ENCODE measurements around the gene CFAP410. TPM values are rescaled to one million over a fixed set of nuclear protein-coding genes. Genes with fewer than 3 reads are reported as not detected.
"Not testable (repeated sequence)": the region's sequence is repeated elsewhere in the genome, so short reads cannot be mapped to it uniquely, and the experiment has no call there.

The CFAP410 gene
- total and polyA plus RNA-seq, 10 donors, result 26.2 to 79.8 (median 33.0) TPM

DNA sequence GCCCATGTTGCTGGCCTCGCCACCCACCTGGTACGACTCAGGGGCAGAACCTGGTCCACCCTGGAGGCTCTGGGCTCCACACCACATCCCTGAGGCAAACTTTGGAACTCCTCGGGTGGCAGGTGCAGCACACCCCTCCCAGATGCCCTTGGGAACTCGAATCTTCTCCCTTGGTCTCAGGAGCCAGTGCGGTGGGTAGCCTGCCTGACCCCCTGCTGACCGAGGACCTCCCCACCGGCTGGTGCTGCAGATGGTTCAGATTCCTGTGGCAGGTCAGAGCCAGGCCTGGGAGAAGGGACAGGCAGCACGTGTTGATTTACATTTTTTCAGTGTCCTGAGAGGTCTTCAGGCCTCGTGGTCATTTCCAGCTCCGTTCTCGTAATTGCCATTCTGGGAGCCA lies 6.3 kb upstream of the CFAP410 start:
- TF ChIP-seq POLR2AphosphoS5 (IDR thresholded peaks at IDR 0.05) (no peak), POLR2A (IDR thresholded peaks at IDR 0.05) (no peak)
- TF ChIP-seq, protein P1, sequence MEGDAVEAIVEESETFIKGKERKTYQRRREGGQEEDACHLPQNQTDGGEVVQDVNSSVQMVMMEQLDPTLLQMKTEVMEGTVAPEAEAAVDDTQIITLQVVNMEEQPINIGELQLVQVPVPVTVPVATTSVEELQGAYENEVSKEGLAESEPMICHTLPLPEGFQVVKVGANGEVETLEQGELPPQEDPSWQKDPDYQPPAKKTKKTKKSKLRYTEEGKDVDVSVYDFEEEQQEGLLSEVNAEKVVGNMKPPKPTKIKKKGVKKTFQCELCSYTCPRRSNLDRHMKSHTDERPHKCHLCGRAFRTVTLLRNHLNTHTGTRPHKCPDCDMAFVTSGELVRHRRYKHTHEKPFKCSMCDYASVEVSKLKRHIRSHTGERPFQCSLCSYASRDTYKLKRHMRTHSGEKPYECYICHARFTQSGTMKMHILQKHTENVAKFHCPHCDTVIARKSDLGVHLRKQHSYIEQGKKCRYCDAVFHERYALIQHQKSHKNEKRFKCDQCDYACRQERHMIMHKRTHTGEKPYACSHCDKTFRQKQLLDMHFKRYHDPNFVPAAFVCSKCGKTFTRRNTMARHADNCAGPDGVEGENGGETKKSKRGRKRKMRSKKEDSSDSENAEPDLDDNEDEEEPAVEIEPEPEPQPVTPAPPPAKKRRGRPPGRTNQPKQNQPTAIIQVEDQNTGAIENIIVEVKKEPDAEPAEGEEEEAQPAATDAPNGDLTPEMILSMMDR (IDR thresholded peaks at IDR 0.05 in 8 of 11, conservative IDR thresholded peaks at IDR 0.05 in 3 of 11), result no peak
- Histone ChIP-seq H3K27ac (no peak overlapping the region), H3K36me3 (no peaks in the 10 kb centered on the region), H3K4me1 (peaks cover 0 to 21% (median 8%) of the 10 kb centered on the region in 6 donors), H3K4me3 (no peak overlapping the region), H3K9me3 (no peaks in the 10 kb centered on the region), H3K27me3 (replicated peaks in 1 of 7) (peaks cover 4 to 37% (median 15%) of the 10 kb centered on the region in 7 donors)
- 69 to 85% (median 79%) methylated on average over 10 to 11 of the region's 11 CpGs for WGBS, 5 donors
- peak; percentile 56 for DNase-seq
- intact Hi-C loops (cut with DNase I; ENCODE audit: low total_unique reads), result no loop called here

DNA sequence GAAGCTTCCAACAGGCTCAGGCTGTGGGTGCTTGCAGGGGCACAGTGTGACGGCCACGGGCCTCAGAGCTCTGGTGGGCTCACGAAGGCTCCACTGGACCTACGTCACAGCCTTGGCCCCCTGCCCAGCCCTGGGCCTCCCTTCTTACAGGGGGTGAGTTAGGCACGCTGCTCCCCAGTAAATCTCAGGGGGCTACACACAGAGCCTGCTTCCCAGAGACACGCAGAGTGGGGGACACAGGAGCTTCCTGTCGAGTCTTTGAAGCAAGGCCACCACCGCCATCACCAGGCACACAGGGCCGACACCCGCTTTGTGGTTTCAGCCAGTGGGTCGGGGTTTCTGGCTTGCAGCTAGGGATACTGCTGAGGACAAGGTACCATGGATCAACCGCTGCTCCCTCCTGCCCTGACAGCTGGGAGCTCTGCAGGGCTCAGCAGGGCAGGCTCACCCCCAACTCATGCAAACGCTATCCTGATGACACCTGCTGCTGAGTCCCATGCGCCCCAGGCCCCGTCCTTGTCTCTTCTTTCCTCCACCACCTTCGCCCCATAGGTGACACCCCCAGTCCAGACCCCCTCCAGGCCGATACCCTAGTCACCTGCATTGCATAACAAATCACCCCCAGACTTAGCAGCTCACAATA lies 5.5 kb upstream of the CFAP410 start:
- WGBS, 5 donors, result 73 to 85% (median 75%) methylated on average over 10 to 17 of the region's 17 CpGs
- DNase-seq, result no peak
- intact Hi-C loops (cut with DNase I; ENCODE audit: low total_unique reads), result no loop called here

DNA sequence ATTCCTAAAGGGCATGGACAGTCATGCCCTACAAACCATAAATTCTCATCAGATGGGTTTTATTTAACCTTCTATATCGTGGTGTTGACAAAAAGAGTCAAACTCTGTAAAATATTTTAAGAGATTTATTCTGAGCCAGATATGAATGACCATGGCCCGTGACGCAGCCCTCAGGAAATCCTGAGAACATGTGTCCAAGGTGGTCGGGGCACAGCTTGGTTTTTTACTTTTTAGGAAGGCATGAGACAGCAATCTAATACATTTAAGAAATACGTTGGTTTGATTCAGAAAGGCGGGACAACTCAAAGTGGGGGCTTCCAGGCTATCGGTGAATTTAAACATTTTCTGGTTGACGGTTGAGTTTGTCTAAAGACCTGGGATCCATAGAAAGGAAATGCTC lies 3.8 kb upstream of the CFAP410 start:
- peak in 1 of 3 donors; percentile 34 for TF ChIP-seq POLR2AphosphoS5 (IDR thresholded peaks at IDR 0.05)
- DNase-seq; H3K4me3 ChIP-seq; intact Hi-C loops (cut with DNase I; ENCODE audit: low total_unique reads); H3K9me3 ChIP-seq; H3K36me3 ChIP-seq: not testable (repeated sequence)
- H3K27me3 ChIP-seq (replicated peaks in 1 of 7), result peaks cover 0 to 14% (median 0%) of the 10 kb centered on the region in 7 donors
- H3K4me1 ChIP-seq, result peaks cover 9 to 26% (median 17%) of the 10 kb centered on the region in 6 donors
- 52 to 63% (median 61%) methylated on average over 8 of the region's 8 CpGs for WGBS, 5 donors
- H3K27ac ChIP-seq, result peak overlapping the region in 7 of 8 donors; percentile 4 to 77 (median 71)

More for the DNA sequence above, 5.5 kb upstream of the CFAP410 start:
- H3K27ac ChIP-seq, result no peak overlapping the region
- peaks cover 7 to 22% (median 12%) of the 10 kb centered on the region in 6 donors for H3K4me1 ChIP-seq
- no peaks in the 10 kb centered on the region for H3K9me3 ChIP-seq
- H3K4me3 ChIP-seq, result no peak overlapping the region
- H3K36me3 ChIP-seq, result no peaks in the 10 kb centered on the region
- TF ChIP-seq POLR2A (IDR thresholded peaks at IDR 0.05) (no peak), POLR2AphosphoS5 (IDR thresholded peaks at IDR 0.05) (no peak)
- TF ChIP-seq, protein P1 (IDR thresholded peaks at IDR 0.05 in 8 of 11, conservative IDR thresholded peaks at IDR 0.05 in 3 of 11), result no peak
- peaks cover 1 to 29% (median 9%) of the 10 kb centered on the region in 7 donors for H3K27me3 ChIP-seq (replicated peaks in 1 of 7)

DNA sequence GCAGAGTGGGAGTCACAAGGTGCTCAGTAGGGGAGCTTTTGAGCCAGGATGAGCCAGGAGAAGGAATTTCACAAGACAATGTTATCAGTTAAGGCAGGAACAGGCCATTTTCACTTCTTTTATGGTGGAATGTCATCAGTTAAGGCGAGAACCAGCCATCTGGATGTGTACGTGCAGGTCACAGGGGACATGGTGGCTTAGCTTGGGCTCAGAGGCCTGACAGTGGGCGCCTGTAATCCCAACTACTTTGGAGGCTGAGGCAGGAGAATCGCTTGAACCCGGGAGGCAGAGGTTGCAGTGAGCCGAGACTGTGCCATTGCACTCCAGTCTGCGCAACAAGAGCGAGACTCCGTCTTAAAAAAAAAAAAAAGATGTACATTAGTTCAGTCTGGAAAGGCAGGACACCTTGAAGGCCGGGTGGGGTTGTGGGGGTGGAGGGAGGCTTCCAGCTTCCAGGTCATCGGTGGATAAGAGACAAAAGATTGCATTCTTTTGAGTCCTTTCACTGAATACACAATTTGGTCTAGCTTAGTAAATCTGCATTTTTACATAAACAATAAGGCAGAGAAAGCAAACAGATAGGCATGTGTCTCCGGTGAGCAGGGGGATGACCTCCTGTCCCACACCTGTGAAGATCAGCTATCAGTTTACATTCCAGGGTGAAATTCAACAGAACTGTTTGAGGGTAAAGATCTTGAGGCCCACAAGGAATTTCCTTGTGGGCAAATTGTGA lies 2.7 kb upstream of the CFAP410 start:
- DNase-seq; H3K36me3 ChIP-seq; H3K4me3 ChIP-seq; intact Hi-C loops (cut with DNase I; ENCODE audit: low total_unique reads); H3K9me3 ChIP-seq: not testable (repeated sequence)
- Histone ChIP-seq H3K27ac (peak overlapping the region in 5 of 8 donors; percentile 55 to 76 (median 71)), H3K27me3 (replicated peaks in 1 of 7) (peaks cover 0 to 12% (median 0%) of the 10 kb centered on the region in 7 donors), H3K4me1 (peaks cover 9 to 36% (median 21%) of the 10 kb centered on the region in 6 donors)
- WGBS, 5 donors, result 87 to 92% (median 89%) methylated on average over 11 to 12 of the region's 12 CpGs

Data from spleen (tissue), 11 donors.